Spleen (tissue), 7 donors: ENCODE results near the gene OSBPL1A.

Experiments
- POLR2A ChIP-seq, 3 donors: fragments of 450-650 bp; IDR thresholded peaks; one replicate each; pipeline ENCODE4 v1.5.1; 2017; ENCODE audit warnings: antibody characterized with exemption in 3 of 3, mild to moderate bottlenecking in 1 of 3
- POLR2AphosphoS5 ChIP-seq, 3 donors: sonication (generic); formaldehyde crosslinking; IDR thresholded peaks; one replicate each; pipeline ENCODE4 v1.5.1; 2017; ENCODE audit warnings: antibody characterized with exemption in 3 of 3
- TF ChIP-seq, protein P1 (sequence below), 11 experiments: fragments of 200-600 bp in 7 of 11; fragments of 450-650 bp in 4 of 11; sonication (generic) in 4 of 11; IDR thresholded peaks in 8 of 11; conservative IDR thresholded peaks in 3 of 11; 1 replicate in 7 of 11; 2 replicates in 4 of 11; pipeline versions ENCODE4 v1.4.0 to v1.8.0; 2016 to 2021; ENCODE audit warnings: antibody characterized with exemption in 11 of 11, inconsistent platforms in 4 of 11, mild to moderate bottlenecking in 1 of 11
- donor health status: DM: no; HTN: no; CAD: no; lungs with moderate emphysema.
- donor health status: DM: no; HTN: no; CAD: no.
- donor health status: DM: no; HTN: no; CAD: no.

DNA sequence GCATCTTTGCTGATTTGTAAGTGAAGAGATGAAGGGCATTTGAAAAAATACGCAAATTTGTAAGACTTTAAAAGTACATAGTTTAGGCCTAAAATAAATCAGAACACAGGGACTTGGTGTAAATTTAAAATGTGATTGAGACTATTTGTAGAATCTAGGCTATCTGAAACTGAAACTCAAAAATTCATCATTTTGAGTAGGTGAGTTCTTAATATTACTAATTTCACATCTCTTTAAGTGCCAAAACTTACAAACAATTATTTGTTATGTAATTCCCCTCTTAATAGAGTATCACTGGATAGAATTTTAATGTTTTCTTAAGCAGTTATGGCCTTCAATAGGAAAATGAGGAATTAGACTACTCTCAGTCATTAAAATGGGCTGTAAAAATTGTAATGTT lies 48.8 kb upstream of the OSBPL1A start:
- no peak for TF ChIP-seq POLR2A (IDR thresholded peaks at IDR 0.05)
- TF ChIP-seq, protein P1, sequence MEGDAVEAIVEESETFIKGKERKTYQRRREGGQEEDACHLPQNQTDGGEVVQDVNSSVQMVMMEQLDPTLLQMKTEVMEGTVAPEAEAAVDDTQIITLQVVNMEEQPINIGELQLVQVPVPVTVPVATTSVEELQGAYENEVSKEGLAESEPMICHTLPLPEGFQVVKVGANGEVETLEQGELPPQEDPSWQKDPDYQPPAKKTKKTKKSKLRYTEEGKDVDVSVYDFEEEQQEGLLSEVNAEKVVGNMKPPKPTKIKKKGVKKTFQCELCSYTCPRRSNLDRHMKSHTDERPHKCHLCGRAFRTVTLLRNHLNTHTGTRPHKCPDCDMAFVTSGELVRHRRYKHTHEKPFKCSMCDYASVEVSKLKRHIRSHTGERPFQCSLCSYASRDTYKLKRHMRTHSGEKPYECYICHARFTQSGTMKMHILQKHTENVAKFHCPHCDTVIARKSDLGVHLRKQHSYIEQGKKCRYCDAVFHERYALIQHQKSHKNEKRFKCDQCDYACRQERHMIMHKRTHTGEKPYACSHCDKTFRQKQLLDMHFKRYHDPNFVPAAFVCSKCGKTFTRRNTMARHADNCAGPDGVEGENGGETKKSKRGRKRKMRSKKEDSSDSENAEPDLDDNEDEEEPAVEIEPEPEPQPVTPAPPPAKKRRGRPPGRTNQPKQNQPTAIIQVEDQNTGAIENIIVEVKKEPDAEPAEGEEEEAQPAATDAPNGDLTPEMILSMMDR (IDR thresholded peaks at IDR 0.05 in 8 of 11, conservative IDR thresholded peaks at IDR 0.05 in 3 of 11), result no peak
- no peak for TF ChIP-seq POLR2AphosphoS5 (IDR thresholded peaks at IDR 0.05)
